Esophagus muscularis mucosa (tissue), 4 donors: ENCODE data around the gene C1orf35.

ENCODE experiments used
- CTCF ChIP-seq, 3 experiments: fragments of 200-600 bp in 2 of 3; fragments of 450-650 bp in 1 of 3; sonication (generic) in 2 of 3; IDR thresholded peaks; one replicate each; pipeline ENCODE4 v1.5.1; 2017 to 2019; ENCODE audit warnings: antibody characterized with exemption in 3 of 3, mild to moderate bottlenecking in 2 of 3, moderate library complexity in 1 of 3
- EP300 ChIP-seq: sonication (generic); formaldehyde crosslinking; IDR thresholded peaks from one replicate; pipeline ENCODE4 v1.6.1; 2017; ENCODE audit warnings: antibody characterized with exemption
- POLR2A ChIP-seq: fragments of 450-650 bp; IDR thresholded peaks from one replicate; pipeline ENCODE4 v1.6.1; 2017; ENCODE audit warnings: antibody characterized with exemption, moderate library complexity, mild to moderate bottlenecking, low read depth

DNA sequence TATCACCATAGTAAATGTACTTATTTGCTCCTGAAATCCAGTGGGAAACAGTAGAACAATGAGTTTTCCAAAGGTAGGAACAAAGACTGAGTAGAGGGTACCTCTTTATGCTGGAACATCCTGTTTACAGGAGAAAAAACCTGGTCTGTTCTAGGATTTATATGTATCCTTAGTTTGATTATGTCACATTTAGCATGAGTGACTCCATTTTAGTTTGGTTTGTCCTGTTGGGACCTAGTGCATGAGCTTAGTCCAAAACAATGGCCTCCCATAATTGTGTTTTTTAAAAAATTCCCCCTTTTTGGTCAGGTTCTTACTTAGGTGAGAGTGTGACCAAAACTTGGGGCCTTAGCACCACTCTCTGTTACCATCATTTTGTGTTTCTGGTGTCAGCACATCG is 9.5 kb upstream of the C1orf35 start:
- no peak for TF ChIP-seq CTCF (IDR thresholded peaks at IDR 0.05)
- no peak for TF ChIP-seq POLR2A
- TF ChIP-seq EP300, result no peak
